MM.1S (cell line): Measurements from ENCODE around the gene CYB5R3.

Source experiments
- DNase-seq: peaks from one replicate; pipeline ENCODE4 v3.0.0-alpha.2; 2015
- H2AFZ ChIP-seq: fragments of 300-600 bp; sonication (generic); 2 replicates; pipeline ENCODE4 v1.6.0; 2016; ENCODE audit warnings: antibody characterized with exemption, low read length
- H3F3A ChIP-seq: fragments of 300-600 bp; sonication (generic); 2 replicates; pipeline ENCODE4 v1.6.1; 2016; ENCODE audit warnings: mild to moderate bottlenecking, antibody characterized with exemption, low read length, moderate library complexity, mixed read lengths; ENCODE audit not compliant: insufficient read depth
- H3K27ac ChIP-seq: fragments of 300-600 bp; sonication (generic); 2 replicates; pipeline ENCODE4 v1.5.1; 2016; ENCODE audit warnings: mild to moderate bottlenecking, low read length
- H3K27me3 ChIP-seq: fragments of 300-600 bp; sonication (generic); replicated peaks from 2 replicates; pipeline ENCODE4 v1.6.0; 2016; ENCODE audit warnings: low read length; ENCODE audit not compliant: insufficient read depth
- H3K36me3 ChIP-seq: fragments of 300-600 bp; sonication (generic); replicated peaks from 2 replicates; pipeline ENCODE4 v1.6.1; 2016; ENCODE audit warnings: mild to moderate bottlenecking, low read length, mixed read lengths; ENCODE audit not compliant: insufficient read depth
- H3K4me1 ChIP-seq: fragments of 300-600 bp; sonication (generic); 2 replicates; pipeline ENCODE4 v1.6.1; 2016; ENCODE audit warnings: low read length, mixed read lengths
- H3K4me2 ChIP-seq: fragments of 300-600 bp; sonication (generic); 2 replicates; pipeline ENCODE4 v1.6.0; 2016; ENCODE audit warnings: low read depth, low read length
- H3K4me3 ChIP-seq: fragments of 300-600 bp; sonication (generic); 2 replicates; pipeline ENCODE4 v1.5.1; 2016; ENCODE audit warnings: low read length, mixed read lengths
- H3K79me2 ChIP-seq: fragments of 300-600 bp; sonication (generic); 2 replicates; pipeline ENCODE4 v1.6.1; 2016; ENCODE audit warnings: mixed run types, low read length, mixed read lengths
- H3K9ac ChIP-seq: fragments of 300-600 bp; sonication (generic); 2 replicates; pipeline ENCODE4 v1.6.1; 2016; ENCODE audit warnings: low read length, mixed read lengths
- H3K9me2 ChIP-seq: fragments of 300-600 bp; sonication (generic); replicated peaks from 2 replicates; pipeline ENCODE4 v1.6.1; 2016; ENCODE audit warnings: mild to moderate bottlenecking, low read length, mixed read lengths; ENCODE audit not compliant: insufficient read depth
- H3K9me3 ChIP-seq: fragments of 300-600 bp; sonication (generic); replicated peaks from 2 replicates; pipeline ENCODE4 v1.6.1; 2016; ENCODE audit warnings: mild to moderate bottlenecking, low read length, mixed read lengths; ENCODE audit not compliant: insufficient read depth
- H4K20me1 ChIP-seq: fragments of 300-600 bp; sonication (generic); 2 replicates; pipeline ENCODE4 v1.6.1; 2016; ENCODE audit warnings: mild to moderate bottlenecking, low read length, moderate library complexity, mixed read lengths; ENCODE audit not compliant: insufficient read depth
- CTCF ChIP-seq: fragments of 300-600 bp; sonication (generic); IDR thresholded peaks from 2 replicates; pipeline ENCODE4 v1.5.1; 2016; ENCODE audit warnings: antibody characterized with exemption, low read length, mixed read lengths
- EZH2 ChIP-seq: fragments of 300-600 bp; sonication (generic); optimal IDR thresholded peaks from 2 replicates; pipeline ENCODE3; 2017; ENCODE audit warnings: low read depth, mild to moderate bottlenecking, antibody characterized with exemption, low read length, mixed read lengths
- EZH2phosphoT487 ChIP-seq: fragments of 300-600 bp; sonication (generic); IDR thresholded peaks from 2 replicates; pipeline ENCODE4 v1.6.1; 2018; ENCODE audit warnings: antibody characterized with exemption, low read length

The CYB5R3 gene

GRCh38 chr22:42596336-42596735 lies 52.9 kb downstream of the CYB5R3 start:
- no peaks in the 10 kb centered on the region for H3K9me2 ChIP-seq
- no peak overlapping the region for H3K4me3 ChIP-seq
- H3K4me2 ChIP-seq, result no peak overlapping the region
- no peak overlapping the region for H2AFZ ChIP-seq
- peaks cover 27% of the 10 kb centered on the region for H3K79me2 ChIP-seq
- no peak overlapping the region for H3K9ac ChIP-seq
- no peaks in the 10 kb centered on the region for H3K9me3 ChIP-seq
- DNase-seq, result no peak
- no peak overlapping the region for H3K27ac ChIP-seq
- no peaks in the 10 kb centered on the region for H3F3A ChIP-seq
- no peaks in the 10 kb centered on the region for H3K4me1 ChIP-seq
- no peaks in the 10 kb centered on the region for H4K20me1 ChIP-seq
- H3K27me3 ChIP-seq, result no peaks in the 10 kb centered on the region
- no peak for TF ChIP-seq CTCF
- no peak for TF ChIP-seq EZH2phosphoT487
- TF ChIP-seq EZH2, result no peak
- peaks cover 20% of the 10 kb centered on the region for H3K36me3 ChIP-seq

GRCh38 chr22:42595434-42595833 lies 53.8 kb downstream of the CYB5R3 start:
- Histone ChIP-seq H3K79me2 (peaks cover 22% of the 10 kb centered on the region), H2AFZ (no peak overlapping the region), H3K9me3 (no peaks in the 10 kb centered on the region), H3K9me2 (no peaks in the 10 kb centered on the region), H3K36me3 (peaks cover 20% of the 10 kb centered on the region), H3K27me3 (no peaks in the 10 kb centered on the region), H3K4me3 (no peak overlapping the region), H3F3A (no peaks in the 10 kb centered on the region), H3K4me1 (no peaks in the 10 kb centered on the region), H3K4me2 (no peak overlapping the region), H3K27ac (no peak overlapping the region), H4K20me1 (no peaks in the 10 kb centered on the region), H3K9ac (no peak overlapping the region)
- TF ChIP-seq EZH2 (no peak), CTCF (no peak), EZH2phosphoT487 (no peak)
- DNase-seq, result no peak

- H3K36me3 ChIP-seq, result peaks cover 20% of the 10 kb centered on the region
- no peak overlapping the region for H3K27ac ChIP-seq
- H3K9me3 ChIP-seq, result no peaks in the 10 kb centered on the region
- no peaks in the 10 kb centered on the region for H3F3A ChIP-seq
- no peaks in the 10 kb centered on the region for H3K4me1 ChIP-seq
- DNase-seq, result no peak
- TF ChIP-seq EZH2 (no peak), EZH2phosphoT487 (no peak), CTCF (no peak)
- H3K27me3 ChIP-seq, result no peaks in the 10 kb centered on the region
- no peaks in the 10 kb centered on the region for H4K20me1 ChIP-seq
- no peak overlapping the region for H3K4me2 ChIP-seq
- H3K9ac ChIP-seq, result no peak overlapping the region
- H3K9me2 ChIP-seq, result no peaks in the 10 kb centered on the region
- H2AFZ ChIP-seq, result no peak overlapping the region
- H3K4me3 ChIP-seq, result no peak overlapping the region
- peaks cover 6% of the 10 kb centered on the region; the same call in 1 of the 2 replicates for H3K79me2 ChIP-seq
Observed at GRCh38 chr22:42591987-42592386, 57.2 kb downstream of the CYB5R3 start.
